ENCODE results near the gene MPDU1.
A peak's percentile ranks its signal among the peaks of the same experiment; 100 is the strongest.

Gene MPDU1

GRCh38 chr17:7560172-7561027, 23.3 kb upstream of the MPDU1 start:
- DNase-seq (ENCODE audit: low spot score), result peak; percentile 76

GRCh38 chr17:7561028-7561575, 22.6 kb upstream of the MPDU1 start:
- peak; percentile 92 for DNase-seq (ENCODE audit: low spot score)

- DNase-seq (ENCODE audit: low spot score), result peak; percentile 100
These were observed 22.0 kb upstream of the MPDU1 start, which contains the start of gene SENP3 for GRCh38 chr17:7561589-7562207. SENP3 (plus strand) TSS chr17:7561919; CDS start chr17:7563077, 1,158 bp downstream.

GRCh38 chr17:7562208-7562605, 21.4 kb upstream of the MPDU1 start:
- DNase-seq (ENCODE audit: low spot score), result peak; percentile 54

GRCh38 chr17:7563115-7563869, 20.4 kb upstream of the MPDU1 start:
- DNase-seq (ENCODE audit: low spot score), result no peak

- no peak for DNase-seq (ENCODE audit: low spot score)
These were observed 14.1 kb upstream of the MPDU1 start for GRCh38 chr17:7569571-7569970.

GRCh38 chr17:7570351-7570750, 13.3 kb upstream of the MPDU1 start:
- no peak for DNase-seq (ENCODE audit: low spot score)

GRCh38 chr17:7572338-7572587, 11.4 kb upstream of the MPDU1 start:
- no peak for DNase-seq (ENCODE audit: low spot score)

- peak; percentile 99 for DNase-seq (ENCODE audit: low spot score)
These were observed 10.9 kb upstream of the MPDU1 start for GRCh38 chr17:7572588-7573323.

GRCh38 chr17:7573324-7574080, 10.2 kb upstream of the MPDU1 start:
- peak; percentile 92 for DNase-seq (ENCODE audit: low spot score)

- DNase-seq (ENCODE audit: low spot score), result no peak
These were observed 9.3 kb upstream of the MPDU1 start for GRCh38 chr17:7574176-7574953.

GRCh38 chr17:7575481-7575883, 8.2 kb upstream of the MPDU1 start:
- no peak for DNase-seq (ENCODE audit: low spot score)

- DNase-seq (ENCODE audit: low spot score), result no peak
These were observed 7.7 kb upstream of the MPDU1 start for GRCh38 chr17:7575959-7576358.

GRCh38 chr17:7576432-7576937, 7.2 kb upstream of the MPDU1 start:
- DNase-seq (ENCODE audit: low spot score), result no peak

GRCh38 chr17:7577327-7578199, 6.1 kb upstream of the MPDU1 start:
- DNase-seq (ENCODE audit: low spot score), result no peak

- DNase-seq (ENCODE audit: low spot score), result peak; percentile 88
These were observed 4.4 kb upstream of the MPDU1 start, which contains the start of gene CD68 for GRCh38 chr17:7579001-7579833. CD68 (plus strand) TSS chr17:7579638; CDS start chr17:7579678, 40 bp downstream.

GRCh38 chr17:7579834-7580603, 3.6 kb upstream of the MPDU1 start:
- no peak for DNase-seq (ENCODE audit: low spot score)
